Gastrocnemius medialis (tissue), 4 donors: ENCODE results near the gene S100A4. TPM values are rescaled to one million over a fixed set of nuclear protein-coding genes. Genes with fewer than 3 reads are reported as not detected.

Experiments
- ATAC-seq, 2 donors: fragments of 150-250 bp; one replicate each; pipeline ENCODE4 v1.9.1; 2016
- DNase-seq, 2 donors: peaks; one replicate each; pipeline ENCODE4 v3.0.0-alpha.2; 2019
- H3K27ac ChIP-seq, 4 donors: fragments of 200-600 bp; sonication (generic); 1 replicate in 1 of 4; 2 replicates in 3 of 4; pipeline ENCODE4 v1.5.1; 2016 to 2018; ENCODE audit warnings: mild to moderate bottlenecking in 2 of 4, moderate library complexity in 1 of 4
- H3K27me3 ChIP-seq, 3 donors: fragments of 200-600 bp; sonication (generic) in 2 of 3; 1 replicate in 1 of 3; 2 replicates in 2 of 3; pipeline versions ENCODE4 v1.5.1 to v1.6.0; 2016 to 2019; ENCODE audit warnings: mild to moderate bottlenecking in 1 of 3, moderate library complexity in 1 of 3
- H3K36me3 ChIP-seq, 2 donors: fragments of 200-600 bp; sonication (generic) in 1 of 2; one replicate each; pipeline ENCODE4 v1.5.1; 2017 to 2018
- H3K4me1 ChIP-seq, 2 donors: fragments of 200-600 bp; sonication (generic) in 1 of 2; one replicate each; pipeline ENCODE4 v1.5.1; 2016 to 2017; ENCODE audit warnings: mild to moderate bottlenecking in 2 of 2
- H3K4me3 ChIP-seq, 4 donors: fragments of 200-600 bp; sonication (generic) in 3 of 4; 1 replicate in 1 of 4; 2 replicates in 3 of 4; pipeline ENCODE4 v1.5.1; 2016 to 2019; ENCODE audit warnings: mild to moderate bottlenecking in 2 of 4
- H3K9me3 ChIP-seq, 3 donors: fragments of 200-600 bp; sonication (generic) in 2 of 3; 1 replicate in 1 of 3; 2 replicates in 2 of 3; pipeline ENCODE4 v1.5.1; 2016 to 2019
- POLR2A ChIP-seq, 2 donors: fragments of 450-650 bp; IDR thresholded peaks; one replicate each; pipeline ENCODE4 v1.6.1; 2017; ENCODE audit warnings: antibody characterized with exemption in 2 of 2, mild to moderate bottlenecking in 2 of 2, moderate library complexity in 2 of 2
- in situ Hi-C, 4 donors: fragments of 200-750 bp; cut with MboI; loops; one replicate each; pipeline versions ENCODE4 v1.15.0 to v1.8.0; 2017; ENCODE audit warnings: low sequenced_read_pairs in 4 of 4
- intact Hi-C: fragments of 100-400 bp; cut with DNase I; formaldehyde crosslinking; loops from one replicate; pipeline ENCODE4 v1.15.1; 2023; ENCODE audit warnings: low total_unique reads
- total RNA-seq, 4 donors: library from RNA; depleted of rRNA; stranded (reverse); fragments of >200 nt; gene quantifications; one replicate each; pipeline versions ENCODE4 v1.1.0 to v1.2.3, GENCODE V29; 2016
- TF ChIP-seq, protein P1 (sequence below), 5 experiments: fragments of 450-650 bp in 3 of 5; fragments of 200-600 bp in 2 of 5; sonication (generic) in 2 of 5; IDR thresholded peaks in 4 of 5; conservative IDR thresholded peaks in 1 of 5; 1 replicate in 4 of 5; 2 replicates in 1 of 5; pipeline ENCODE4 v1.5.1; 2016 to 2019; ENCODE audit warnings: antibody characterized with exemption in 5 of 5, mild to moderate bottlenecking in 3 of 5, moderate library complexity in 3 of 5

The S100A4 gene
- total RNA-seq, 4 donors from 2014 or later = 76.8 to 377 (median 144) TPM

DNA sequence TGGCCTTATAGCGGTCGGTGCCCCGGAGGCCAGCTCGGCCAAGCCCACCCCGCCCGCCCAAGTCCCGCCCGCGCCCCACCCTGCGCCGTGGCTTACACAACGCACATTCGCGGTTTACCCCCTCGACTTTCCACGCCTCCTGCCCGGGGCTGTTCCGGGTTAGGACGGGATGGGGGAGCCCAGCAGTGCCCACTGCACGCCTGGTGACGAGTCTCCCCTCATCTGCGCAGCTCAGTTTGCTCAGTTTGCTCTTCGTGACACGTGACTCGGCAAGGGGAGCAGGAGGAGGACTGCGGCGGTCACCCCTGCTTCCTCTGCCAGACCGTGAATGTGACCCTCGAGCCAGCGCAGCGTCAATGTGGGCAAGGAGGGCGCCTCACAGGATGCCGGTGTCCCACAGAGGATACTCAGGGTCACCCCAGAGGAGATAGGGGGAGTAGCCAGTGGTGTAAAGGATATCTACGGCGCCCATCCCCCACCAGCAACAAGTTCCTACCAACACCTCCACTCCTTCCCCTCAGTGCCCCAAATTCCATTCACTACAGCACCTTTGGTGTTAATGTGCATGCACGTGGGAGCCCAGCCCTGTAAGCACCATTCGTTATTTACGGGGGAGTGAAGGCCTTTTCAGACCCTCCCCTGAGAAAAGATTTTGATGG is 9.5 kb downstream of the S100A4 start:
- in situ Hi-C loops = loop anchor here in 1 of 4 donors (25.0 kb wide), 1 partner anchor 451 kb away; the partner anchor contains the start of genes JTB, RAB13 and RPS27
- TF ChIP-seq, protein P1, sequence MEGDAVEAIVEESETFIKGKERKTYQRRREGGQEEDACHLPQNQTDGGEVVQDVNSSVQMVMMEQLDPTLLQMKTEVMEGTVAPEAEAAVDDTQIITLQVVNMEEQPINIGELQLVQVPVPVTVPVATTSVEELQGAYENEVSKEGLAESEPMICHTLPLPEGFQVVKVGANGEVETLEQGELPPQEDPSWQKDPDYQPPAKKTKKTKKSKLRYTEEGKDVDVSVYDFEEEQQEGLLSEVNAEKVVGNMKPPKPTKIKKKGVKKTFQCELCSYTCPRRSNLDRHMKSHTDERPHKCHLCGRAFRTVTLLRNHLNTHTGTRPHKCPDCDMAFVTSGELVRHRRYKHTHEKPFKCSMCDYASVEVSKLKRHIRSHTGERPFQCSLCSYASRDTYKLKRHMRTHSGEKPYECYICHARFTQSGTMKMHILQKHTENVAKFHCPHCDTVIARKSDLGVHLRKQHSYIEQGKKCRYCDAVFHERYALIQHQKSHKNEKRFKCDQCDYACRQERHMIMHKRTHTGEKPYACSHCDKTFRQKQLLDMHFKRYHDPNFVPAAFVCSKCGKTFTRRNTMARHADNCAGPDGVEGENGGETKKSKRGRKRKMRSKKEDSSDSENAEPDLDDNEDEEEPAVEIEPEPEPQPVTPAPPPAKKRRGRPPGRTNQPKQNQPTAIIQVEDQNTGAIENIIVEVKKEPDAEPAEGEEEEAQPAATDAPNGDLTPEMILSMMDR (IDR thresholded peaks at IDR 0.05 in 4 of 5, conservative IDR thresholded peaks at IDR 0.05 in 1 of 5) = no peak
- TF ChIP-seq POLR2A (IDR thresholded peaks at IDR 0.05) = peak; percentile 59 to 62
- Histone ChIP-seq H3K27ac (peak overlapping the region; percentile 82 to 92 (median 86)), H3K9me3 (no peaks in the 10 kb centered on the region), H3K4me3 (peak overlapping the region; percentile 54 to 70 (median 65)), H3K27me3 (no peaks in the 10 kb centered on the region), H3K36me3 (no peaks in the 10 kb centered on the region), H3K4me1 (peaks cover 10 to 28% of the 10 kb centered on the region in 2 donors)
- DNase-seq = peak; percentile 65 to 83
- intact Hi-C loops = no loop called here
- ATAC-seq = peak; percentile 50 to 61

DNA sequence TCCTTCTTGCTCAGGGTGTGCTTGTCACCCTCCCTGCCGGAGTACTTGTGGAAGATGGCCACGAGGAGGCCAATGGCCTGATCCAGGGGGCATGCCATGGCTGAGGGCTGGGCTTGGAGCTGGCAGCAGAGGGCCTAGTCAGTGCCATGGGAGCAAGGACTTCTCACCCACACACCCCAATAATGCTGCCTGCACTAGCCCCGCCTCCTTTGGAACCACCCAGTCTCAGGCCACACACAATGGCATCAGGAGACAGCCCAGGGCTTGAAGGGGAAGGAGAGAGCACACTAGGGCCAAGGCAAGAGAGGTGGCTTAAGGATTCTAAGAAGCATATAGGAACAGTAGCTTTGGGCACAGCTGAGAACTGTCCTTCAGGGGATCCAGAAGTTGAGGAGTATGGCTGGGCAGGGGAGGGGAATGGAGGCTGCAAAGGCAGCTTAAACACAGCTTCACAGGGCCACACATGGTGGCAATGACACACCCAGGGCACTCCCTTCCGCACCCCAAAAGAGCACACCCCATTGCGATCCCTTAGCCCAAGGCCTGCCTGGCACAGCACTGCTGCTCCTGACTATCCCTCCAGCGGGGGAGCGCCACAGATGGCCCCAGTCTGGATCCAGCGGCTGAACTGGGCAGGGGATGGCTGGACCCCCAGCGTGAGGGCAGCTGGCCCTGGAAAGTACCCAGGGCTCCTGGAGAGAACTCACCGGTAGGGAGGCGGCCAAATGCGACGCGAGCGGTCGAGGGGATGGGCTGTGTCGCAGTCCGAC is 10.2 kb downstream of the S100A4 start, which contains the start of gene S100A6:
TSS of gene S100A6 (minus strand) at position 750 of the 770 bp plus-strand sequence. CDS start at position 98, 652 bp downstream.
- intact Hi-C loops (no loop called here), in situ Hi-C loops (loop anchor here in 1 of 4 donors (25.0 kb wide), 1 partner anchor 452 kb away; the partner anchor contains the start of genes JTB, RAB13 and RPS27)
- DNase-seq (peak; percentile 51 to 71), ATAC-seq (peak; percentile 38 to 42)
- TF ChIP-seq, protein P1 (IDR thresholded peaks at IDR 0.05 in 4 of 5, conservative IDR thresholded peaks at IDR 0.05 in 1 of 5) = no peak
- peak in 1 of 2 donors; percentile 76 for TF ChIP-seq POLR2A (IDR thresholded peaks at IDR 0.05)
- peaks cover 10 to 28% of the 10 kb centered on the region in 2 donors for H3K4me1 ChIP-seq
- H3K4me3 ChIP-seq = peak within 1 kb of the TSS; percentile 54 to 70 (median 65)
- peak within 1 kb of the TSS; percentile 82 to 92 (median 86) for H3K27ac ChIP-seq
- no peaks in the 10 kb centered on the region for H3K9me3 ChIP-seq
- H3K36me3 ChIP-seq = no peaks in the 10 kb centered on the region
- H3K27me3 ChIP-seq = no peaks in the 10 kb centered on the region

DNA sequence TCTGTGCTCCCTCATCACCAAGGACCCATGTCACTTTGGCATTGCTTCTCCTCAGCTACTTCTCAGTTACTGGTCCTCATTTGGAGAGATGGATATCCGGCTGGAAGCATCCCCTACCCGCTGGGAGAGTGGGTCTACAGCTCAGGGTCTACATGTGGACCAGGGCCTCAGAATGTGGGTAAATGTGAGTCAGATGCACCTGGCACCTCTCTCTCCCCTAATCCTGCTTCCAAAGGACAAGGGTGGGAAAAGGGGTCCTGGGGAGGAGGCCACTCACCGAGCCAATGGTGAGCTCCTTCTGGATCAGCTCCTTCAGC is 10.7 kb downstream of the S100A4 start:
- Histone ChIP-seq H3K4me3 (peak overlapping the region; percentile 54 to 70 (median 65)), H3K27me3 (no peaks in the 10 kb centered on the region), H3K36me3 (no peaks in the 10 kb centered on the region), H3K9me3 (no peaks in the 10 kb centered on the region), H3K27ac (peak overlapping the region; percentile 82 to 92 (median 86)), H3K4me1 (peaks cover 10 to 28% of the 10 kb centered on the region in 2 donors)
- no peak for DNase-seq
- in situ Hi-C loops = loop anchor here in 1 of 4 donors (5.0 to 25.0 kb wide), 2 partner anchors 32 to 452 kb away; partner anchors contain the start of genes JTB, RAB13, RPS27 and S100A2
- no peak for TF ChIP-seq POLR2A (IDR thresholded peaks at IDR 0.05)
- TF ChIP-seq, protein P1 (IDR thresholded peaks at IDR 0.05 in 4 of 5, conservative IDR thresholded peaks at IDR 0.05 in 1 of 5) = no peak
- intact Hi-C loops = loop anchor here (5.0 kb wide), 1 partner anchor 82 kb away; the partner anchor contains the start of gene S100A14
- no peak for ATAC-seq

DNA sequence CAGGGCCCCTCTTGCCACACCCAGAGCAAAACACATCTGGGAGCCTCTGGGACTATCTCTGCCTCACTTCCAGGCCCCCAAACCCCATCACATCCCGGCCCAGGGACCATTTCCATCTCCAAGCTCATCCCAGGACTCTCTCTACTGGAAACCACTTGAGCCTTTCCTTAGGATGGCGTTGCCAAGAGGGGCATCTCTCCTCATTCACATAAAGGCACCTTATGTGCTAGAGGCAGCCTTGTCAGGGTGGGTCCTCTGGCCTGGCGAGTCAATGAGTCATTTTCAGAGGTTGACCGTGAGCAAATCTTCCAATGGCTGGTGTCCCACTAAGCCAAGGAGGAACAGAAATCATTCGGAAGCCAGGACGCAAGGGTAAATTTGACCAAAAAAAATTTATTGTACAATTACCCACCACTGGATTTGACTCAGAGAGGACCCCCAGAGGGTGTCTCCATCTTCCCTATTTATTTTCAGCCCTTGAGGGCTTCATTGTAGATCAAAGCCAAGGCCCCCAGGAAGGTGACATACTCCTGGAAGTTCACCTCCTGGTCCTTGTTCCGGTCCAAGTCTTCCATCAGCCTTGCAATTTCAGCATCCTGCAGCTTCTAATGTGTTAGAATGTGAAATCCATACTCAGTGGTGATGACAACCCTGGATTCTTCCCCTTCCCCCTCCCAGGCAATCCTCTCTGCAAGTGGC is 11.2 kb downstream of the S100A4 start:
- intact Hi-C loops = loop anchor here (5.0 kb wide), 1 partner anchor 83 kb away; the partner anchor contains the start of gene S100A14
- ATAC-seq = peak in 1 of 2 donors; percentile 9

More for the DNA sequence above, 11.2 kb downstream of the S100A4 start:
- no peak for TF ChIP-seq POLR2A (IDR thresholded peaks at IDR 0.05)
- TF ChIP-seq, protein P1 (IDR thresholded peaks at IDR 0.05 in 4 of 5, conservative IDR thresholded peaks at IDR 0.05 in 1 of 5) = no peak
- no peaks in the 10 kb centered on the region for H3K9me3 ChIP-seq
- H3K36me3 ChIP-seq = no peaks in the 10 kb centered on the region
- H3K27me3 ChIP-seq = no peaks in the 10 kb centered on the region
- DNase-seq = peak in 1 of 2 donors; percentile 38
- in situ Hi-C loops = loop anchor here in 1 of 4 donors (5.0 to 25.0 kb wide), 2 partner anchors 33 to 453 kb away; partner anchors contain the start of genes JTB, RAB13, RPS27 and S100A2
- peak overlapping the region; percentile 54 to 70 (median 65) for H3K4me3 ChIP-seq
- peaks cover 10 to 28% of the 10 kb centered on the region in 2 donors for H3K4me1 ChIP-seq
- H3K27ac ChIP-seq = peak overlapping the region; percentile 82 to 92 (median 86)
